ENCODE results near the gene OR4D6. TPM values are rescaled to one million over a fixed set of nuclear protein-coding genes. Genes with fewer than 3 reads are reported as not detected.
"Not testable (repeated sequence)": the region's sequence is repeated elsewhere in the genome, so short reads cannot be mapped to it uniquely, and the experiment has no call there.

OR4D6 gene
- total and polyA plus RNA-seq, 2 donors from 2014 or later, result not detected

- no peak within 1 kb of the TSS for H3K9ac ChIP-seq (ENCODE audit: low read length in 3 of 3)
- H3K27me3 ChIP-seq (ENCODE audit: control insufficient read depth, insufficient read depth, low read length), result no peaks in the 10 kb centered on the region
- DNase-seq, result no peak
- no peaks in the 10 kb centered on the region for H3K9me3 ChIP-seq (ENCODE audit: control insufficient read depth in 2 of 3, insufficient read depth in 1 of 3, low read length in 3 of 3)
- H3K36me3 ChIP-seq (ENCODE audit: control insufficient read depth in 2 of 3, insufficient read depth in 3 of 3, low read length in 3 of 3), result no peaks in the 10 kb centered on the region
- H3K27ac ChIP-seq (ENCODE audit: low read depth in 2 of 2, low read length in 2 of 2), result no peak within 1 kb of the TSS
- TF ChIP-seq, protein P1, sequence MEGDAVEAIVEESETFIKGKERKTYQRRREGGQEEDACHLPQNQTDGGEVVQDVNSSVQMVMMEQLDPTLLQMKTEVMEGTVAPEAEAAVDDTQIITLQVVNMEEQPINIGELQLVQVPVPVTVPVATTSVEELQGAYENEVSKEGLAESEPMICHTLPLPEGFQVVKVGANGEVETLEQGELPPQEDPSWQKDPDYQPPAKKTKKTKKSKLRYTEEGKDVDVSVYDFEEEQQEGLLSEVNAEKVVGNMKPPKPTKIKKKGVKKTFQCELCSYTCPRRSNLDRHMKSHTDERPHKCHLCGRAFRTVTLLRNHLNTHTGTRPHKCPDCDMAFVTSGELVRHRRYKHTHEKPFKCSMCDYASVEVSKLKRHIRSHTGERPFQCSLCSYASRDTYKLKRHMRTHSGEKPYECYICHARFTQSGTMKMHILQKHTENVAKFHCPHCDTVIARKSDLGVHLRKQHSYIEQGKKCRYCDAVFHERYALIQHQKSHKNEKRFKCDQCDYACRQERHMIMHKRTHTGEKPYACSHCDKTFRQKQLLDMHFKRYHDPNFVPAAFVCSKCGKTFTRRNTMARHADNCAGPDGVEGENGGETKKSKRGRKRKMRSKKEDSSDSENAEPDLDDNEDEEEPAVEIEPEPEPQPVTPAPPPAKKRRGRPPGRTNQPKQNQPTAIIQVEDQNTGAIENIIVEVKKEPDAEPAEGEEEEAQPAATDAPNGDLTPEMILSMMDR (IDR thresholded peaks at IDR 0.05; ENCODE audit: borderline replicate concordance, extremely low read depth, insufficient read depth), result no peak
- no peaks in the 10 kb centered on the region for H3K4me1 ChIP-seq (ENCODE audit: control insufficient read depth in 2 of 3, insufficient read depth in 2 of 3, low read depth in 1 of 3, low read length in 3 of 3)
- FAIRE-seq, result no peak
- intact Hi-C loops (cut with DNase I), result no loop called here
- no peak within 1 kb of the TSS for H3K4me3 ChIP-seq (ENCODE audit: low read length in 3 of 3)
Observed at GRCh38 chr11:59436169-59436568, 20.6 kb upstream of the OR4D6 start, which contains the start of gene OR5A1. Gene OR5A1 (plus strand): TSS chr11:59436469. CDS start chr11:59443169, 6,700 bp downstream.

DNA sequence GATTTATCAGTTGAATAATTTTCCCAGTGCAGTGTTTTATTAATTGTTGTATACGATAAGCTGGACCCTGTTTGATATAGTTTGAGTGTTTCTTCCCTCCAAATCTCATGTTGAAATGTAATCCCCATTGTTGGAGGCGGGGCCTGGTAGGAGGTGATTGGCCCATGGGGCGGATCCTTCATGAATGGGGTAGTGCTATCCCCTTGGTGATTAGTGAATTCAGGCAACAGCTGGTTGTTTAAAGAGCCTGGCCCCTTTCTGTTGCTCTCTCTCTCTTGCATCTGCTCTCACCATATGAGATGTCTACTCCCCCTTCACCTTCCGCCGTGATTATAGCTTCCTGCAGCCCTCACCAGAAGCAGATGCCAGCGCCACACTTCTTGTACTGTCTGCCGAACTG, 19.0 kb upstream of the OR4D6 start:
- Histone ChIP-seq H3K27ac (ENCODE audit: low read depth in 2 of 2, low read length in 2 of 2) (no peak overlapping the region), H3K9ac (ENCODE audit: low read length in 3 of 3) (no peak overlapping the region), H3K4me1 (ENCODE audit: control insufficient read depth in 2 of 3, insufficient read depth in 2 of 3, low read depth in 1 of 3, low read length in 3 of 3) (no peaks in the 10 kb centered on the region), H3K4me3 (ENCODE audit: low read length in 3 of 3) (no peak overlapping the region), H3K27me3 (ENCODE audit: control insufficient read depth, insufficient read depth, low read length) (no peaks in the 10 kb centered on the region), H3K36me3 (ENCODE audit: control insufficient read depth in 2 of 3, insufficient read depth in 3 of 3, low read length in 3 of 3) (no peaks in the 10 kb centered on the region), H3K9me3 (ENCODE audit: control insufficient read depth in 2 of 3, insufficient read depth in 1 of 3, low read length in 3 of 3) (no peaks in the 10 kb centered on the region)
- DNase-seq, result no peak
- no peak for FAIRE-seq
- TF ChIP-seq, protein P1 (IDR thresholded peaks at IDR 0.05; ENCODE audit: borderline replicate concordance, extremely low read depth, insufficient read depth), result no peak
- intact Hi-C loops (cut with DNase I), result no loop called here

DNA sequence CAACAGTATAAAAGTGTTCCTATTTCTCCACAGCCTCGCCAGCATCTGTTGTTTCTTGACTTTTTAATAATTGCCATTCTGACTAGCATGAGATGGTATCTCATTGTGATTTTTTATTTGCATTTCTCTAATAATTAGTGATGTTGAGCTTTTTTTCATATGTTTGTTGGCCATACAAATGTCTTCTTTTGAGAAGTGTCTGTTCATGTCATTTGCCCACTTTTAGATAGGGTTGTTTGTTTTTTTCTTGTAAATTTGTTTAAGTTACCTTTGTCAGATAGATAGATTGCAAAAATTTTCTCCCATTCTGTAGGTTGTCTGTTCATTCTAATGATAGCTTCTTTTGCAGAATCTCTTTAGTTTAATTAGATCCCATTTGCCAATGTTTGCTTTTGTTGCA, 11.1 kb upstream of the OR4D6 start:
- H3K9ac ChIP-seq (ENCODE audit: low read length in 3 of 3); intact Hi-C loops (cut with DNase I); H3K36me3 ChIP-seq (ENCODE audit: control insufficient read depth in 2 of 3, insufficient read depth in 3 of 3, low read length in 3 of 3); H3K27ac ChIP-seq (ENCODE audit: low read depth in 2 of 2, low read length in 2 of 2); H3K4me3 ChIP-seq (ENCODE audit: low read length in 3 of 3); H3K27me3 ChIP-seq (ENCODE audit: control insufficient read depth, insufficient read depth, low read length); H3K9me3 ChIP-seq (ENCODE audit: control insufficient read depth in 2 of 3, insufficient read depth in 1 of 3, low read length in 3 of 3); FAIRE-seq; DNase-seq; H3K4me1 ChIP-seq (ENCODE audit: control insufficient read depth in 2 of 3, insufficient read depth in 2 of 3, low read depth in 1 of 3, low read length in 3 of 3): not testable (repeated sequence)

- intact Hi-C loops (cut with DNase I), result no loop called here
- no peak for FAIRE-seq
- no peaks in the 10 kb centered on the region for H3K27me3 ChIP-seq (ENCODE audit: control insufficient read depth, insufficient read depth, low read length)
- H3K9ac ChIP-seq (ENCODE audit: low read length in 3 of 3), result no peak overlapping the region
- no peak for DNase-seq
- H3K4me3 ChIP-seq (ENCODE audit: low read length in 3 of 3), result no peak overlapping the region
- H3K36me3 ChIP-seq (ENCODE audit: control insufficient read depth in 2 of 3, insufficient read depth in 3 of 3, low read length in 3 of 3), result no peaks in the 10 kb centered on the region
- H3K27ac ChIP-seq (ENCODE audit: low read depth in 2 of 2, low read length in 2 of 2), result no peak overlapping the region
- H3K4me1 ChIP-seq (ENCODE audit: control insufficient read depth in 2 of 3, insufficient read depth in 2 of 3, low read depth in 1 of 3, low read length in 3 of 3), result no peaks in the 10 kb centered on the region
- peaks cover 0 to 2% (median 0%) of the 10 kb centered on the region in 3 donors for H3K9me3 ChIP-seq (ENCODE audit: control insufficient read depth in 2 of 3, insufficient read depth in 1 of 3, low read length in 3 of 3)
- TF ChIP-seq, protein P1 (IDR thresholded peaks at IDR 0.05; ENCODE audit: borderline replicate concordance, extremely low read depth, insufficient read depth), result no peak
Observed at GRCh38 chr11:59448484-59448883, 8.3 kb upstream of the OR4D6 start.
